GM12878 (cell line): ENCODE data around the gene RASGRF1.

Experiments
- BCLAF1 ChIP-seq: fragments of 450-650 bp; IDR thresholded peaks from 2 replicates; pipeline ENCODE4 v1.6.1; 2017; ENCODE audit warnings: antibody characterized with exemption, mild to moderate bottlenecking, moderate library complexity
- CTCF ChIP-seq, 3 experiments: IDR thresholded peaks in 2 of 3; conservative IDR thresholded peaks in 1 of 3; 2 replicates each; pipeline ENCODE4 v1.5.1; 2011; ENCODE audit warnings: low read depth in 3 of 3, low read length in 3 of 3, mild to moderate bottlenecking in 3 of 3, control low read depth in 2 of 3, moderate library complexity in 2 of 3, inconsistent platforms in 1 of 3, mixed read lengths in 1 of 3; ENCODE audit not compliant: control insufficient read depth in 2 of 3, insufficient read depth in 1 of 3; ENCODE audit errors: extremely low read depth in 1 of 3
- FOXM1 ChIP-seq: IDR thresholded peaks from 2 replicates; pipeline ENCODE4 v1.6.1; 2012; ENCODE audit warnings: low read depth, mild to moderate bottlenecking, inconsistent platforms, low read length, moderate library complexity
- GABPA ChIP-seq: IDR thresholded peaks from 2 replicates; pipeline ENCODE4 v1.6.1; 2014; ENCODE audit warnings: antibody characterized with exemption, low read depth, mild to moderate bottlenecking, inconsistent platforms
- MAX ChIP-seq: IDR thresholded peaks from 2 replicates; pipeline ENCODE4 v1.6.1; 2012; ENCODE audit warnings: low read depth, low read length, improper control_type of control experiment
- PBX3 ChIP-seq: IDR thresholded peaks from 2 replicates; pipeline ENCODE4 v1.6.1; 2011; ENCODE audit warnings: mild to moderate bottlenecking, low read depth, low read length, moderate library complexity; ENCODE audit not compliant: insufficient replicate concordance
- POLR2A ChIP-seq: IDR thresholded peaks from 2 replicates; pipeline ENCODE4 v1.6.1; 2011; ENCODE audit warnings: low read depth, mild to moderate bottlenecking, low read length
- RAD21 ChIP-seq: IDR thresholded peaks from 2 replicates; pipeline ENCODE4 v1.6.1; 2011; ENCODE audit warnings: mild to moderate bottlenecking, low read depth, low read length, moderate library complexity; ENCODE audit not compliant: insufficient read depth
- SUZ12 ChIP-seq: fragments of 200-600 bp; sonication (generic); IDR thresholded peaks from one replicate; pipeline ENCODE4 v1.6.1; 2018; ENCODE audit warnings: antibody characterized with exemption, mild to moderate bottlenecking; ENCODE audit not compliant: unreplicated experiment

- TF ChIP-seq PBX3 (no peak), FOXM1 (no peak), POLR2A (no peak), GABPA (no peak), SUZ12 (no peak), RAD21 (no peak), CTCF (IDR thresholded peaks at IDR 0.05 in 2 of 3, conservative IDR thresholded peaks at IDR 0.05 in 1 of 3; ENCODE audit: control insufficient read depth in 2 of 3, extremely low read depth in 1 of 3, insufficient read depth in 1 of 3, low read depth in 3 of 3, low read length in 3 of 3) (no peak), MAX (no peak), BCLAF1 (no peak)
Measured at GRCh38 chr15:79133309-79133708, 42.7 kb upstream of the RASGRF1 start.
